ENCODE measurements around the gene ERCC3. TPM values are rescaled to one million over a fixed set of nuclear protein-coding genes. Genes with fewer than 3 reads are reported as not detected.
"Not testable (repeated sequence)": the region's sequence is repeated elsewhere in the genome, so short reads cannot be mapped to it uniquely, and the experiment has no call there.

Gene ERCC3
- total RNA-seq, 1 donor from 2014 or later: 68.9 TPM

DNA sequence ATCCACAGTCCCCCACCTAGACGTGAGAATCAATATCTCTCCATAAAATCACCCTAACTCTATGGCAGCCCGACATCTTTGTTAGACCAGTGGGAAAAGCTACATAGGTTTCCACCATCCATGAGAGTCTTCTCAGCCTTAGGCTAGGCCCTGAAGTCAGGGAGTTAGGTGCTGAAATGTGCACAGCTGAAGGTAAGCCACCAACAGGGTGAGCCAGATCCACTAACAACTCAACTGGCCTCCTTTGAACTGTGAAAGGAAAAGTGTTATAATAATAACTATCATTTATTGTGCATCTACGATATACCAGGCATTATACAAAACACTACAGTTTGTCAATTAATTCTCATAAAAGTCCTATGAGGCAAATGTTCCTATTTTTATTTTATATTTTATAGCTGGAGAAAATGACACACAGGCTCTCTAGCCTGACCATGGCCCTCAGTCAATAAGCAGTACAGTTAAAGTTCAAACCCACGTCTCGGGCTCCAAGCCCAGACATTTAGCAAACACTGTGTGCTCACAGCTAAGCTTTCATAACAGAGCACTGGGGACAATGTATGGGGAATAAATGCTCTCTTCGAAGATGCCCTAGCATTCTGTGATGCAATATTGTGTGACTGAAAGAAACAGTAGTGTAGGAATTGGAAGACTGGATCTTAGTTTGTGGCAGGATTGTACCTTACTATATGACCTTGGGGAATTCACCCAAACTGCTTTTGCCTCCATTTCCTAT is 62.6 kb downstream of the ERCC3 start:
- Histone ChIP-seq H3K4me2 (no peak overlapping the region), H3K27ac (no peak overlapping the region), H2AFZ (replicated peaks) (no peak overlapping the region), H3K9ac (no peak overlapping the region), H4K20me1 (ENCODE audit: low read depth) (no peaks in the 10 kb centered on the region), H3K4me1 (peaks cover 9% of the 10 kb centered on the region), H3F3A (ENCODE audit: low read depth) (peaks cover 8% of the 10 kb centered on the region), H3K79me2 (ENCODE audit: low read depth) (no peaks in the 10 kb centered on the region), H3K27me3 (no peaks in the 10 kb centered on the region), H3K9me3 (ENCODE audit: low read depth) (no peaks in the 10 kb centered on the region), H3K4me3 (no peak overlapping the region), H3K36me3 (no peaks in the 10 kb centered on the region)
- Mint-ChIP-seq H3K27ac (no peak overlapping the region), H3K4me1 (no peaks in the 10 kb centered on the region), H3K27me3 (ENCODE audit: insufficient read depth, low read depth) (peaks cover 1% of the 10 kb centered on the region), H3K4me3 (no peak overlapping the region), H3K9me3 (no peaks in the 10 kb centered on the region), H3K36me3 (no peaks in the 10 kb centered on the region)
- TF ChIP-seq, protein P1, sequence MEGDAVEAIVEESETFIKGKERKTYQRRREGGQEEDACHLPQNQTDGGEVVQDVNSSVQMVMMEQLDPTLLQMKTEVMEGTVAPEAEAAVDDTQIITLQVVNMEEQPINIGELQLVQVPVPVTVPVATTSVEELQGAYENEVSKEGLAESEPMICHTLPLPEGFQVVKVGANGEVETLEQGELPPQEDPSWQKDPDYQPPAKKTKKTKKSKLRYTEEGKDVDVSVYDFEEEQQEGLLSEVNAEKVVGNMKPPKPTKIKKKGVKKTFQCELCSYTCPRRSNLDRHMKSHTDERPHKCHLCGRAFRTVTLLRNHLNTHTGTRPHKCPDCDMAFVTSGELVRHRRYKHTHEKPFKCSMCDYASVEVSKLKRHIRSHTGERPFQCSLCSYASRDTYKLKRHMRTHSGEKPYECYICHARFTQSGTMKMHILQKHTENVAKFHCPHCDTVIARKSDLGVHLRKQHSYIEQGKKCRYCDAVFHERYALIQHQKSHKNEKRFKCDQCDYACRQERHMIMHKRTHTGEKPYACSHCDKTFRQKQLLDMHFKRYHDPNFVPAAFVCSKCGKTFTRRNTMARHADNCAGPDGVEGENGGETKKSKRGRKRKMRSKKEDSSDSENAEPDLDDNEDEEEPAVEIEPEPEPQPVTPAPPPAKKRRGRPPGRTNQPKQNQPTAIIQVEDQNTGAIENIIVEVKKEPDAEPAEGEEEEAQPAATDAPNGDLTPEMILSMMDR (IDR thresholded peaks at IDR 0.05): no peak
- TF ChIP-seq EZH2phosphoT487 (IDR thresholded peaks at IDR 0.05) (no peak), EZH2 (IDR thresholded peaks at IDR 0.05) (no peak)
- no peak for DNase-seq (ENCODE audit: low spot score)

DNA sequence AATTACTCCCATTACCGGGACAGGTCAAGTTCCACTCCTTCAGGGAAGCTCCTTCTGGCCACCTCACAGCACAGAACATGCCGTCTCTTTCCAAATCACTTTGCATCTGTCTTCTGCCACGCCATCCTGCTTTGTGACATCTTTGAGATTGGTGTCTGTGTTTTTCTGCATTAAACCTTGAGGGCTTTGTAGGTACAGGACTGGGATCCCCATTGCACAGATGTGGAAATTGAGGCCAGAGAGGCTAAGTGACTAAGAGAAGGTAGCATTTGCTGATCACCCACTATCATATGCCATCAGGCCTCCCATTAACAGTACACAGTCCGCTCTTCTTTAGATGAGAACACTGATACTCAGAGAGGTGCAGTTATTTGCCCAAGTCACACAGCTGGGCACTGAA is 64.4 kb downstream of the ERCC3 start:
- no peak for DNase-seq (ENCODE audit: low spot score)
- H3K27me3 ChIP-seq: no peaks in the 10 kb centered on the region
- H2AFZ ChIP-seq (replicated peaks): no peak overlapping the region
- Mint-ChIP-seq H3K4me3 (no peak overlapping the region), H3K9me3 (no peaks in the 10 kb centered on the region), H3K4me1 (peaks cover 7% of the 10 kb centered on the region), H3K27me3 (ENCODE audit: insufficient read depth, low read depth) (no peaks in the 10 kb centered on the region), H3K27ac (peak overlapping the region; percentile 13), H3K36me3 (no peaks in the 10 kb centered on the region)
- TF ChIP-seq EZH2 (IDR thresholded peaks at IDR 0.05): no peak
- TF ChIP-seq, protein P1 (IDR thresholded peaks at IDR 0.05): no peak
- TF ChIP-seq EZH2phosphoT487 (IDR thresholded peaks at IDR 0.05): no peak
- no peak overlapping the region for H3K4me3 ChIP-seq
- H4K20me1 ChIP-seq (ENCODE audit: low read depth): no peaks in the 10 kb centered on the region
- no peak overlapping the region for H3K27ac ChIP-seq
- no peaks in the 10 kb centered on the region for H3K36me3 ChIP-seq
- no peak overlapping the region for H3K4me2 ChIP-seq
- H3K79me2 ChIP-seq (ENCODE audit: low read depth): no peaks in the 10 kb centered on the region
- H3K9me3 ChIP-seq (ENCODE audit: low read depth): no peaks in the 10 kb centered on the region
- no peak overlapping the region for H3K9ac ChIP-seq
- H3F3A ChIP-seq (ENCODE audit: low read depth): no peaks in the 10 kb centered on the region
- H3K4me1 ChIP-seq: peaks cover 7% of the 10 kb centered on the region

GRCh38 chr2:127228102-127228501 is 65.8 kb downstream of the ERCC3 start:
- Mint-ChIP-seq H3K9me3 (no peaks in the 10 kb centered on the region), H3K4me3 (no peak overlapping the region), H3K27me3 (ENCODE audit: insufficient read depth, low read depth) (no peaks in the 10 kb centered on the region), H3K4me1 (peaks cover 7% of the 10 kb centered on the region), H3K27ac (no peak overlapping the region), H3K36me3 (no peaks in the 10 kb centered on the region)
- no peaks in the 10 kb centered on the region for H3K79me2 ChIP-seq (ENCODE audit: low read depth)
- H3K4me3 ChIP-seq: no peak overlapping the region
- H3K27me3 ChIP-seq: no peaks in the 10 kb centered on the region
- H3K4me2 ChIP-seq: no peak overlapping the region
- H3K9me3 ChIP-seq (ENCODE audit: low read depth): no peaks in the 10 kb centered on the region
- no peak overlapping the region for H3K27ac ChIP-seq
- TF ChIP-seq EZH2 (IDR thresholded peaks at IDR 0.05) (no peak), EZH2phosphoT487 (IDR thresholded peaks at IDR 0.05) (no peak)
- TF ChIP-seq, protein P1 (IDR thresholded peaks at IDR 0.05): no peak
- no peak overlapping the region for H3K9ac ChIP-seq
- no peaks in the 10 kb centered on the region for H3F3A ChIP-seq (ENCODE audit: low read depth)
- DNase-seq (ENCODE audit: low spot score): no peak
- no peaks in the 10 kb centered on the region for H3K36me3 ChIP-seq
- H4K20me1 ChIP-seq (ENCODE audit: low read depth): no peaks in the 10 kb centered on the region
- H3K4me1 ChIP-seq: peaks cover 12% of the 10 kb centered on the region
- H2AFZ ChIP-seq (replicated peaks): no peak overlapping the region

DNA sequence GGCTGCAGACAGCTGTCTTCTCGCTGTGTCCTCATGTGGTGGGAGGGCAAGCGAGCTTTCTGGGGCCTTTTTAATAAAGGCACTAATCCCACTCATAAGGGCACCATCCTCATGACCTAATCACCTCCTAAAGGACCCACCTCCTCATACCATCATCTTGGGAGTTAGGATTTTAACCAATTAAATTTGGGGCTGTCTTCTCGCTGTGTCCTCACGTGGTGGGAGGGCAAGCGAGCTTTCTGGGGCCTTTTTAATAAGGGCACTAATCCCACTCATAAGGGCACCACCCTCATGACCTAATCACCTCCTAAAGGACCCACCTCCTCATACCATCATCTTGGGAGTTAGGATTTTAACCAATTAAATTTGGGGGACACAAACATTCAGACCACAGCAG is 66.7 kb downstream of the ERCC3 start:
- H3K9ac ChIP-seq; H3K36me3 Mint-ChIP-seq; H3K27me3 Mint-ChIP-seq (ENCODE audit: insufficient read depth, low read depth); H3K27ac ChIP-seq; DNase-seq (ENCODE audit: low spot score); H3K4me3 Mint-ChIP-seq; H2AFZ ChIP-seq (replicated peaks); H3K4me1 Mint-ChIP-seq; H4K20me1 ChIP-seq (ENCODE audit: low read depth); H3K9me3 ChIP-seq (ENCODE audit: low read depth); H3K36me3 ChIP-seq; H3K4me3 ChIP-seq; H3K4me2 ChIP-seq; H3K27ac Mint-ChIP-seq; H3K79me2 ChIP-seq (ENCODE audit: low read depth); H3K27me3 ChIP-seq; H3F3A ChIP-seq (ENCODE audit: low read depth); H3K9me3 Mint-ChIP-seq: not testable (repeated sequence)
- H3K4me1 ChIP-seq: peaks cover 14% of the 10 kb centered on the region
